ENCODE results near the gene ASPG. TPM values are rescaled to one million over a fixed set of nuclear protein-coding genes. Genes with fewer than 3 reads are reported as not detected.

ASPG gene
- total RNA-seq, 2 experiments from 2014 or later, result not detected

- no peaks in the 10 kb centered on the region for H3K27me3 Mint-ChIP-seq (ENCODE audit: low read depth)
- ChIA-PET POLR2A (no interaction called here), CTCF (no interaction called here)
- no peaks in the 10 kb centered on the region for H3K9me3 Mint-ChIP-seq (ENCODE audit: insufficient read depth)
- no peaks in the 10 kb centered on the region for H3K36me3 Mint-ChIP-seq (ENCODE audit: low read depth)
- DNase-seq (no peak), ATAC-seq (no peak)
- H3K4me3 Mint-ChIP-seq, result no peak overlapping the region
- no peak overlapping the region for H3K27ac Mint-ChIP-seq
- no peaks in the 10 kb centered on the region for H3K4me1 Mint-ChIP-seq (ENCODE audit: low read depth)
Observed at GRCh38 chr14:104164041-104164440, 78.5 kb downstream of the ASPG start.

- H3K27ac Mint-ChIP-seq, result no peak overlapping the region
- no peak overlapping the region for H3K4me3 Mint-ChIP-seq
- no peak for DNase-seq
- no peaks in the 10 kb centered on the region for H3K27me3 Mint-ChIP-seq (ENCODE audit: low read depth)
- CTCF ChIA-PET, result no interaction called here
- no peaks in the 10 kb centered on the region for H3K36me3 Mint-ChIP-seq (ENCODE audit: low read depth)
- no peaks in the 10 kb centered on the region for H3K9me3 Mint-ChIP-seq (ENCODE audit: insufficient read depth)
- POLR2A ChIA-PET, result no interaction called here
- no peaks in the 10 kb centered on the region for H3K4me1 Mint-ChIP-seq (ENCODE audit: low read depth)
- ATAC-seq, result no peak
Observed at GRCh38 chr14:104164512-104164911, 79.0 kb downstream of the ASPG start.

Small RNA genes lying within 50 kb of the gene (microRNA-seq; reads per million reads assigned to microRNA genes)
- not detected for gene MIR203A
- not detected for gene MIR203B

Other genes with a start within 250 kb of the ASPG start
- 10 to 100 TPM; 11.9 to 12.6 TPM for gene PPP1R13B, start 238.1 kb upstream of the ASPG start, total RNA-seq
- gene TDRD9, start 157.2 kb upstream of the ASPG start, total RNA-seq, result 1 to 10 TPM; 1.3 to 2.7 TPM
- gene RD3L, start 143.2 kb upstream of the ASPG start, total RNA-seq, result not detected
- under 1 TPM; 0.26 TPM for gene KIF26A, start 52.9 kb downstream of the ASPG start, total RNA-seq

Measured in activated CD8-positive, alpha-beta T cell treated with anti-CD3 and anti-CD28 coated beads, Interleukin-2, amount 10 ng/mL, durations not matched to agents 7 days and 5 days (primary cell).